GM21529 (cell line): ENCODE measurements around the gene SEMA7A.

Source experiments
- ATAC-seq: cut with Tn5 transposase; IDR thresholded peaks from one replicate; pipeline ENCODE4 v1.9.1; 2021; ENCODE audit not compliant: unreplicated experiment

The SEMA7A gene

DNA sequence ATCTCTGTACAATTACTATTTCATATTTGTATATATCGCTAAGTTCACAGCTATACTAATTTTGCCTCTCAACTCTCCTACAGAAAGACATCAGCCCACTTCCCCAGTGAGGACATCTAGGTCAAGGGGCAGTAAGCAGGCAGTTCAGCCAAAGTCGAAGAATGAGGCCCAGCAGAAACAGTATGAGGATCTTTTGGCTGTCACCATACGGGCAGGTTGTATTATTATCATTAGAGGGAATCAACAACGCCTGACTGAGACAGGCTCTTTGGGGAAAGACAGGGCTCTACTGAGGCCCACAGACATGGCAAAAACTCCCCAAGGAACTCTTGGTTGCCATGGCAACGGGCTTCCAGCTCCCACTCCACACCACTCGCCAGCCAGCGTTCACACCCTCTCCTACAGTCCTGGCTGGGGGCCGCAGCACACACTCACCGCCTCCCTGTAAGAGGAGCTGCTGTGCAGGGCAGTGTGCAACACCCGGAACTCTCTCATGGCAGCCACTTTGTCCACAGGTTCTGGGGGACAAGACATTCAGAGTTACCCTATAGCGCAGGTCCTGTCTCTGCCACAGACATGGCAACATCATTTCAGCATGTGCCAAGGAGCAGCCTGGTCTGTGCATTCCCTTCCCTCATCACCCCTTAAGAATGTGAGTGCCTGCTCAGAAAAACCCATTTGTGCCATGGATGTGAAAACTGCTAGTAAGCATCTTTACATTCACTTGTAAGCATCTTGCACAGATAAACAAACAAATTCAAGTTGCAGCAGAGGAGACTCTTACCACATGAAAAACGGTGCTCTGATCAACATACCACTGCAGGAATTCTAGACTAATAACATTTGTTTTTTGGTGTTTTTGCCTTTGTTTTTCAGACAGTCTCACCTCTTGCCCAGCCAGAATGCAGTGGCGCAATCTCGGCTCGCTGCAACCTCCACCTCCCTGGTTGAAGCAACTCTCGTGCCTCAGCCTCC lies 18.4 kb upstream of the SEMA7A start:
- no peak for ATAC-seq

DNA sequence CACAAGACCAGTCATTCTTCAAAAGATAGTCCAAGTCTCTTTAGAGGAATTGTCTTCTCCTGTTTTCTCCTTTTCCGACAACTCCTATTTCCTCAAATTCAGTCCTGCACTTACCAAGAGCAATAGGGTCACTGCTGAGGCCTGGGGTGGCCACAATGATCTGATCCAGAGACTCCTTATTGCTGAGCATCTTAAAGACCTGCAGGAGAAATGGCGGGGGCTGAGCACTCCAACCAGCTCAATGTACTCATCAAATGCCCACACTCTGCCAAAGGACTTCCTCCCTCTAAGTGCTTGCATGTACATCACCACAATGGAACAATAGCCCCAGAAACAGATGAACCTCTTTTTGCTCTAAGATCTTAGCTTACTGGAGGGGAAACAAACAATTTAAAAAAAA lies 17.6 kb upstream of the SEMA7A start:
- ATAC-seq = no peak

DNA sequence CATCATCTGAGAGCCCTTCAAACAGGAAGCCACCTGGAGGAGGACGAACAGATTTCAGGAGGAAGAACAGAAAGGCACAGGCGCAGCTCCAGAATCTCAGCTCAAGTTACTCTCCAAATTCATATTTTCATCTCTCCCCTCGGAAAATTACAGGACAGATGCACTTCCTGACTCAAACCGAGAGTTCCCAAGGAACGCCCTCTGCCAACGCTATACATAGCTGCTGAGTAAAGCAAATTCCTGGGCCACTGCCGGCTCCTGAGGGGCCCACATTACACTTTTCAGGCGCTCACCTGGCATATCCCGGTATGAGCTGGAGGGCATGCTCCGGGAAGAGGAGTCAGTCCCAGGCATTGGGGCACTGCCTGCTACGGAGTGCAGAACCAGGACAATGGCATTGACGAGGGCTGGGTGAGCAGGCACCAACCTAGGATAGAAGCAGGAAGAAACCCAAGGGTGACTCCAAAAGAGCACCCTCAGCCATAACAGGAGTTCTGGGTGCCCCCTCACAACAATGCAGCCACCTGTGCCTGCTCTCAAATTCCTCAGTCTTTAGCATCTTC lies 16.0 kb upstream of the SEMA7A start:
- no peak for ATAC-seq

DNA sequence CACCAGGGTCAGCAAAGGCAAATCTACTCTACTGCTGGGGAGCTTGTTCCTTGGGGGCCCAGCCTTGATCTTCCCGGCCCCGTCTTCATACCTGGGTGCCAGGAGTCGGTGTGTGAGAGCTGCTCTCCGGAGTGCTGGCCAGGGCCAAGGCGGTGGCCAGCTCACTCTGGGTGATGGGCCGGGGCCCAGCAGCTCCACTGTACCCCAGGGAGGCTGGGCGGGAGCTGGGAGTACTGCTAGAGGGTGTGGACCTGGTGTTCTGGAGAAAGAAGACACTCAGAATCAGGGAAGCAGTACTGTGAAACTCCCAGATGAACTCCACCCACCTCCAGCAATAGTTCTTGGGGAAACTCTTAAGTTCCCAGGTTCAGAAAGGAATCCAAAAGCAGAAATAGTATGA lies 15.3 kb upstream of the SEMA7A start:
- ATAC-seq = no peak

- no peak for ATAC-seq
Observed at GRCh38 chr15:74445816-74446763, 12.3 kb upstream of the SEMA7A start.

GRCh38 chr15:74444106-74445062 lies 10.6 kb upstream of the SEMA7A start:
- ATAC-seq = no peak

GRCh38 chr15:74443100-74443909 lies 9.5 kb upstream of the SEMA7A start:
- ATAC-seq = no peak

DNA sequence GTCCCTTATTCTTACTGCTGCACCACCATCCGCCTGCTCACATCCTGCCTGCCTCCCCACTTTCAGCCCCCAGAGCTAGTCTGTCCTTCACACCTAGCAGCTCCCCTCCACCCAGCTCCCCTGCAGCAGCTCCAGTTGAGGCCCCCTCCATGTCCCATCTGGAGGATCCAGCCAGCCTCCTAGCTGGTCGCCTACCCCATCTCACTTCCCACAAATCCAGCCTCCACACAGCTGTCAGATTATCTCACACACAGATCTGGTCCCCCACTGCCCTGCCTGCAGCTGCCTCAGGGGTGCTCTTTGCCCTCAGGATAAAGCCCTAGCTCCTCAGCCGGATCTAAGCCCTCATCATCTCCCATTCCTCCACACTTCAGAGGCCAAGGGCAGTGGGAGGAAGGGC lies 8.8 kb upstream of the SEMA7A start:
- no peak for ATAC-seq

DNA sequence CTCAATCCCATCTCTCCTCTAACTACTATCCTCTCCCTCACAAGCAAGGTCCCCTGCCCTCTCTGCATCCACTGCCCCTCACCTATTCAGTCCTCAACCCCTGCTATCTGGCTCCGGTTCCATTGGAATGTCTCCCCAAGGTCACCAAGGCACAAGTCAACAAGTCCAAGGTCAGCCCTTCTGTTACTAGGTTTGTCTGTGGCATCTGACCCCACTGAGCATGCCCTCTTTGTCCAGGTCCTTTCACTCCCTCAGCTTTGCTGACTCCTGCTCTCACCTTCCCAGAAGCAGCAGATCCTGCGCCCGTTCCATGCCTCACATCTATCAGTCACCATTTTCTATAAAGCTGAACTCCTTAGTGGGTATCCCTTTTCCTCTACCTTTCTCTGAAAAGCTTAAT lies 8.3 kb upstream of the SEMA7A start:
- ATAC-seq = no peak

DNA sequence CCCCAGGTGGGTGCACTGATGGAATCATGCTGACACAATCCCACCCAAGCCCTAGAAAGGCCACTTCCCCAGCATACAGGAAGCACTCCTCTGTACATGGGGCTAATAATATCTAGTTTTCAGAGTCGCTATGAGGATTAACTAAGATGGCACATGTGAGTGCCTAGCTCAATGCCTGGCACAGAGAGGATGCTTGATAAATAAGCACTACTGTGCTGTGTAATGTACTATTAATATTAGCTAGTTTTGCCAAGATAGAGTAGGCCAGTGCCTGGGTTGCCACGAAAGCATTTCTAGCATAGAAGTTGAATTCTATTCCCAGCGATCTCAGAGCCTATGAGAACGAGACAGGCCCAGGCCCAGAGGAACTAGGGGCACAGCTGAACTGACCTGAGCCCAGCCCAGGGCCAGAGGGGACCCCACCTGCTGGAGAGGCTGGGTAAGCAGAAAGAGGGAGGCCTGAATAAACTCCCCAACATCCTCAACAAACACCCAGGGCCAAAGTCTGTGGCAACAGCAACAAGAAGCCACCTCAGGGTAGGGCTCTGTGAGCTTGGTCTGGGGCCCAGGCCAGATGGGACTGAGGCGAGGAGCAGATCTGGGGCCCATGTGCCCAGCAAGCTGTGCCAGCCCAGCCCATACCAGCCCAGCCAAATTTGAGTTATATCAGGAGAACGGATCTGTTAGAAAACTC lies 7.6 kb upstream of the SEMA7A start:
- no peak for ATAC-seq

GRCh38 chr15:74438721-74439316 lies 5.1 kb upstream of the SEMA7A start:
- no peak for ATAC-seq

GRCh38 chr15:74438206-74438605 lies 4.4 kb upstream of the SEMA7A start:
- ATAC-seq = no peak

DNA sequence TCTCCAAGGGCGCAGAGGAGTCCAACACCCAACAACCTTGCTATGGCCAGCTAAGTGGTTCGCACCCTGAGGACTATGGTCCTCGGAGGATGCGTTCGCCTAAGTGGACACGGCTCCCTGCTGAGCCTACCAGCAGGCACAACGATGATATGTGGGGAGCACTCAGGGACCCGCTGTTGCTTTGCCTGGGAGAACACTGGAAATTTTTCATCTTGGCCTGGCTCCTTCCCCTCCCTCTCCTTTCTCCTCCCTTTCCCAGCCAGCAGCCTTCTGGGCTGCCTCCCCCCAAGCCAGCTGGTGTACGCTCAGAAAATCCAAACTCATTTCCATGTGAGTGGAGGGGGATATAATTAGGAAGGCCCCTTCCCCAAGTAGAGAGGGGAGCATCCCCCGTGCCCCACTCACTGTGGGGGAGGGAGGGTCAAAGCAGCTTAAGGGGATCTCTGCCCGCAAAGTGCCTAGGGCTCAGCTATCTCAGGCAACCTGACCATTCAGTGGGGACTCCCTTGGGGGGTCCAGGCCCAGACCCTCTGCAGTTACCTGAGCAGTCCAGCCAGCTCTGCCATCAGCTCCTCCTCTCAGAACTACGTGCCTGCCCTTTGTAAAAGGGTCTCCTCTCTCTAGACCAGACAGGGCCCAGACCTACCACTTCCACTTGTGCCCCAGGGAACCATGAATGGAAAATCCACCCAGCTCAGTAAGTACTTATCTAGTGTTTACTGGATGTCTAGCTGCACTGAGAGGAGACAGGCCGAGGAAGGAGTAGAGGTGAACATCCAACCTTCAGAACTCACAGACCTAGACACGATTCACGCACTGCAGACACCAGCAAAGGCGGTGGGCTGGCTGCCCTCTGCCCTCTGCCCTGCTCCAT lies 742 bp upstream of the SEMA7A start:
- no peak for ATAC-seq

GRCh38 chr15:74432968-74433591 lies 678 bp downstream of the SEMA7A start:
- ATAC-seq = no peak

- ATAC-seq = no peak
Observed at GRCh38 chr15:74432271-74432967, 1.3 kb downstream of the SEMA7A start.

GRCh38 chr15:74431645-74432044 lies 2.1 kb downstream of the SEMA7A start:
- no peak for ATAC-seq
